Testis (tissue), 3 donors: ENCODE data around the gene CHCHD6. TPM values are rescaled to one million over a fixed set of nuclear protein-coding genes. Genes with fewer than 3 reads are reported as not detected.

ENCODE experiments used
- DNase-seq: peaks from one replicate; pipeline ENCODE4 v3.0.0-alpha.2; 2019
- H3K27ac ChIP-seq, 2 donors: fragments of 200-600 bp; sonication (generic); one replicate each; pipeline ENCODE4 v1.5.1; 2019
- H3K27me3 ChIP-seq: fragments of 200-600 bp; sonication (generic); one replicate; pipeline ENCODE4 v1.5.1; 2019
- H3K36me3 ChIP-seq: fragments of 200-600 bp; sonication (generic); one replicate; pipeline ENCODE4 v1.5.1; 2017; ENCODE audit warnings: low read depth; ENCODE audit errors: missing control alignments
- H3K4me1 ChIP-seq: fragments of 200-600 bp; sonication (generic); one replicate; pipeline ENCODE4 v1.5.1; 2019
- H3K4me3 ChIP-seq, 2 donors: fragments of 200-600 bp; sonication (generic); one replicate each; pipeline ENCODE4 v1.5.1; 2017 to 2019
- H3K9me3 ChIP-seq: fragments of 200-600 bp; sonication (generic); one replicate; pipeline ENCODE4 v1.5.1; 2017
- CTCF ChIP-seq, 3 experiments: fragments of 450-650 bp in 2 of 3; fragments of 200-600 bp in 1 of 3; sonication (generic) in 1 of 3; IDR thresholded peaks; one replicate each; pipeline ENCODE4 v1.5.1; 2016 to 2019; ENCODE audit warnings: antibody characterized with exemption in 3 of 3, mild to moderate bottlenecking in 2 of 3, moderate library complexity in 1 of 3
- POLR2A ChIP-seq: fragments of 450-650 bp; IDR thresholded peaks from one replicate; pipeline ENCODE4 v1.6.1; 2017; ENCODE audit warnings: antibody characterized with exemption, mild to moderate bottlenecking, moderate library complexity
- WGBS, 2 donors: methylation state at CpG; one replicate each; pipeline ENCODE4 v1.1.5; 2018; 5-methylcytosine and 5-hydroxymethylcytosine counted together
- intact Hi-C: fragments of 100-400 bp; cut with DNase I; formaldehyde crosslinking; loops from one replicate; pipeline ENCODE4 v1.15.1; 2023; ENCODE audit warnings: low total_unique reads
- polyA plus RNA-seq: library from polyadenylated mRNA; stranded (reverse); fragments of 350-450 nt; fragmentation: Illumina TruSeq; extraction: RNeasy Lipid Tissue Mini Kit (QIAGEN cat#74804); gene quantifications from one replicate; pipeline ENCODE4 v1.2.3, GENCODE V29; 2014; ENCODE audit warnings: low read depth, low replicate concordance; ENCODE audit not compliant: insufficient read depth
- total RNA-seq, 2 donors: library from RNA; depleted of rRNA; stranded (reverse); fragments of >200 nt; gene quantifications; one replicate each; pipeline ENCODE4 v1.2.3, GENCODE V29; 2016

Gene CHCHD6
- total and polyA plus RNA-seq, 3 donors from 2014 or later = 47.6 to 84.6 (median 49.9) TPM

- no peaks in the 10 kb centered on the region for H3K36me3 ChIP-seq
- TF ChIP-seq POLR2A (no peak), CTCF (IDR thresholded peaks at IDR 0.05) (no peak)
- H3K27me3 ChIP-seq = no peaks in the 10 kb centered on the region
- no peak for DNase-seq
- H3K27ac ChIP-seq = no peak overlapping the region
- WGBS, 2 donors = 80 to 86% methylated on average over 5 to 8 of the region's 8 CpGs
- intact Hi-C loops = no loop called here
- no peaks in the 10 kb centered on the region for H3K9me3 ChIP-seq
- no peak overlapping the region for H3K4me3 ChIP-seq
- no peaks in the 10 kb centered on the region for H3K4me1 ChIP-seq
Measured at GRCh38 chr3:126947429-126947828, 243.4 kb downstream of the CHCHD6 start.

DNA sequence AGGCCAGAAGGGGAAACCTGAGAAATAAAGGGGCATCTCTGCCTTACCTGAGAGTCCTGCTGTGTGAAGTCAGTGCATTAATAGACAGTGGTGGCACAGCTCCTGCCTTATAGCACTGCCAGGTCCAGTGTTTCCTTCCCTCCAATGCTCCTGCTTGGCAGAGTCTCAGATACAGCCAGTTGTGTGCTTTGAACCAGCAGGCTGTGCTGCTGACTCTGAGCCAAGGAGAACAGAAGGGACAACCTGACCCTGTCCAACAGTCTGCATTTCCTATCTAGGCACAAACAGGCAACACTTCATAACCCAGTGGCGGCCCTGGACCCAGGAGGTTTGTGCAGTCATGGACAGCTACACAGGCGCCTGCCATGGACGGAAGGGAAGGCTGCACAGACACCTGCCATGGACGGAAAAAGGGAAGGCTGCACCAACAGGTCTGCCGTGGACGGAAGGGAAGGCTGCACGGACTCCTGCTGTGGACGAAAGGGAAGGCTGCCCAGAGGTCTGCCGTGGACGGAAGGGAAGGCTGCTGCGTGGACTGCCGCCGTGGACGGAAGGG, 245.0 kb downstream of the CHCHD6 start:
- Histone ChIP-seq H3K27ac (no peak overlapping the region), H3K4me1 (no peaks in the 10 kb centered on the region), H3K9me3 (no peaks in the 10 kb centered on the region), H3K27me3 (no peaks in the 10 kb centered on the region), H3K4me3 (no peak overlapping the region), H3K36me3 (no peaks in the 10 kb centered on the region)
- WGBS, 2 donors = 75 to 81% methylated on average over 13 to 14 of the region's 14 CpGs
- TF ChIP-seq POLR2A = no peak
- no peak for TF ChIP-seq CTCF (IDR thresholded peaks at IDR 0.05)
- DNase-seq = no peak
- intact Hi-C loops = no loop called here

- no peaks in the 10 kb centered on the region for H3K9me3 ChIP-seq
- intact Hi-C loops = no loop called here
- WGBS, 2 donors = 96% methylated on average over 5 of the region's 5 CpGs
- no peak overlapping the region for H3K4me3 ChIP-seq
- no peaks in the 10 kb centered on the region for H3K27me3 ChIP-seq
- no peaks in the 10 kb centered on the region for H3K36me3 ChIP-seq
- DNase-seq = no peak
- no peak for TF ChIP-seq POLR2A
- H3K4me1 ChIP-seq = no peaks in the 10 kb centered on the region
- H3K27ac ChIP-seq = no peak overlapping the region
Measured at GRCh38 chr3:126951561-126951960, 247.5 kb downstream of the CHCHD6 start.

GRCh38 chr3:126952261-126952982, 248.4 kb downstream of the CHCHD6 start:
- H3K9me3 ChIP-seq = no peaks in the 10 kb centered on the region
- intact Hi-C loops = no loop called here
- H3K4me3 ChIP-seq = no peak overlapping the region
- no peaks in the 10 kb centered on the region for H3K36me3 ChIP-seq
- H3K4me1 ChIP-seq = no peaks in the 10 kb centered on the region
- H3K27ac ChIP-seq = no peak overlapping the region
- TF ChIP-seq POLR2A (no peak), CTCF (IDR thresholded peaks at IDR 0.05) (no peak)
- 95 to 96% methylated on average over 10 of the region's 10 CpGs for WGBS, 2 donors
- DNase-seq = no peak
- no peaks in the 10 kb centered on the region for H3K27me3 ChIP-seq

- DNase-seq = no peak
- H3K4me1 ChIP-seq = no peaks in the 10 kb centered on the region
- intact Hi-C loops = no loop called here
- H3K9me3 ChIP-seq = no peaks in the 10 kb centered on the region
- WGBS, 2 donors = 90 to 95% methylated on average over 3 to 12 of the region's 12 CpGs
- H3K36me3 ChIP-seq = no peaks in the 10 kb centered on the region
- H3K4me3 ChIP-seq = no peak overlapping the region
- H3K27me3 ChIP-seq = no peaks in the 10 kb centered on the region
- TF ChIP-seq POLR2A (no peak), CTCF (IDR thresholded peaks at IDR 0.05) (no peak)
- no peak overlapping the region for H3K27ac ChIP-seq
Measured at GRCh38 chr3:126952983-126953660, 249.1 kb downstream of the CHCHD6 start.
